Prostate gland (tissue), 2 donors: ENCODE measurements around the gene ANKRD62.

ENCODE experiments used
- POLR2A ChIP-seq: fragments of 450-650 bp; IDR thresholded peaks from one replicate; pipeline ENCODE4 v1.6.1; 2016; ENCODE audit warnings: antibody characterized with exemption, mild to moderate bottlenecking
- TF ChIP-seq, protein P1 (sequence below), 4 experiments: fragments of 200-600 bp in 2 of 4; fragments of 450-650 bp in 2 of 4; sonication (generic) in 2 of 4; IDR thresholded peaks; 1 replicate in 3 of 4; 2 replicates in 1 of 4; pipeline ENCODE4 v1.5.1; 2016 to 2019; ENCODE audit warnings: antibody characterized with exemption in 4 of 4, mild to moderate bottlenecking in 2 of 4, moderate library complexity in 2 of 4

DNA sequence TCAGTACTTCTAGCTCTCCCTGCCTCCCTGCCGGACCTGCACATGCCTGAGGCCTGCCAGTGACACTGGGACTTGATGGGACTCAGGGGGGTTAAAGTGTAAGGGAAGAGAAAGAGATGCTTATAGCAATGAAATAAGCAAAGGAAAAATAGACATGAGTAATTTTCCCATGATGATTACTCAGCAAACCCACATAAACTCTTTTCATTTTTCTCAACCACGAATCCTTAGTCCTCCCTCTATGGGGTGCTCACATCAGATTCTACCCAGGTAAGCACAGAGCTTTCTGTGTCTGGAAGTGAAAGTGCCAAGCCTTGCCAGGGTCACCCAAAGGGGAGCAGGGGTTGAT lies 44.8 kb upstream of the ANKRD62 start:
- TF ChIP-seq, protein P1, sequence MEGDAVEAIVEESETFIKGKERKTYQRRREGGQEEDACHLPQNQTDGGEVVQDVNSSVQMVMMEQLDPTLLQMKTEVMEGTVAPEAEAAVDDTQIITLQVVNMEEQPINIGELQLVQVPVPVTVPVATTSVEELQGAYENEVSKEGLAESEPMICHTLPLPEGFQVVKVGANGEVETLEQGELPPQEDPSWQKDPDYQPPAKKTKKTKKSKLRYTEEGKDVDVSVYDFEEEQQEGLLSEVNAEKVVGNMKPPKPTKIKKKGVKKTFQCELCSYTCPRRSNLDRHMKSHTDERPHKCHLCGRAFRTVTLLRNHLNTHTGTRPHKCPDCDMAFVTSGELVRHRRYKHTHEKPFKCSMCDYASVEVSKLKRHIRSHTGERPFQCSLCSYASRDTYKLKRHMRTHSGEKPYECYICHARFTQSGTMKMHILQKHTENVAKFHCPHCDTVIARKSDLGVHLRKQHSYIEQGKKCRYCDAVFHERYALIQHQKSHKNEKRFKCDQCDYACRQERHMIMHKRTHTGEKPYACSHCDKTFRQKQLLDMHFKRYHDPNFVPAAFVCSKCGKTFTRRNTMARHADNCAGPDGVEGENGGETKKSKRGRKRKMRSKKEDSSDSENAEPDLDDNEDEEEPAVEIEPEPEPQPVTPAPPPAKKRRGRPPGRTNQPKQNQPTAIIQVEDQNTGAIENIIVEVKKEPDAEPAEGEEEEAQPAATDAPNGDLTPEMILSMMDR (IDR thresholded peaks at IDR 0.05) = no peak
- TF ChIP-seq POLR2A = no peak
